GM21576 (cell line): ENCODE measurements around the gene INTU.

Source experiments
- ATAC-seq: cut with Tn5 transposase; IDR thresholded peaks from one replicate; pipeline ENCODE4 v1.9.1; 2021; ENCODE audit warnings: mild to moderate bottlenecking, moderate library complexity; ENCODE audit not compliant: unreplicated experiment

The INTU gene

GRCh38 chr4:127741247-127741646, 108.5 kb downstream of the INTU start:
- no peak for ATAC-seq

- ATAC-seq: no peak
Measured at GRCh38 chr4:127747883-127748282, 115.1 kb downstream of the INTU start.

GRCh38 chr4:127748957-127749356, 116.2 kb downstream of the INTU start:
- ATAC-seq: no peak

- ATAC-seq: no peak
Measured at GRCh38 chr4:127756906-127757305, 124.1 kb downstream of the INTU start.

- ATAC-seq: no peak
Measured at GRCh38 chr4:127759228-127759820, 126.6 kb downstream of the INTU start.

- ATAC-seq: no peak
Measured at GRCh38 chr4:127759893-127760292, 127.1 kb downstream of the INTU start.

GRCh38 chr4:127771535-127772275, 138.9 kb downstream of the INTU start:
- ATAC-seq: no peak

- ATAC-seq: no peak
Measured at GRCh38 chr4:127772769-127773671, 140.3 kb downstream of the INTU start.

- ATAC-seq: no peak
Measured at GRCh38 chr4:127775843-127776242, 143.1 kb downstream of the INTU start.
